Measurements from ENCODE around the gene TMEM131. TPM values are rescaled to one million over a fixed set of nuclear protein-coding genes. Genes with fewer than 3 reads are reported as not detected.

The TMEM131 gene
- total and polyA plus RNA-seq, 11 donors, result 9.3 to 38.3 (median 31.2) TPM

GRCh38 chr2:97819754-97820153, 176.0 kb downstream of the TMEM131 start:
- DNase-seq (no peak), ATAC-seq (no peak)
- no peak overlapping the region for H3K4me3 ChIP-seq
- TF ChIP-seq POLR2A (IDR thresholded peaks at IDR 0.05) (no peak), CTCF (IDR thresholded peaks at IDR 0.05) (no peak)
- H3K36me3 ChIP-seq, result peaks cover 0 to 65% (median 40%) of the 10 kb centered on the region in 9 donors
- H3K27ac ChIP-seq, result no peak overlapping the region
- no peaks in the 10 kb centered on the region for H3K27me3 ChIP-seq
- H3K4me1 ChIP-seq, result no peaks in the 10 kb centered on the region
- WGBS, 4 donors, result 74 to 82% (median 77%) methylated on average over 6 of the region's 6 CpGs
- intact Hi-C loops (cut with DNase I), result no loop called here
- no peaks in the 10 kb centered on the region for H3K9me3 ChIP-seq

GRCh38 chr2:97816411-97816810, 179.3 kb downstream of the TMEM131 start:
- no peak for TF ChIP-seq POLR2A (IDR thresholded peaks at IDR 0.05)
- Histone ChIP-seq H3K4me3 (no peak overlapping the region), H3K27me3 (no peaks in the 10 kb centered on the region), H3K36me3 (peaks cover 0 to 94% (median 70%) of the 10 kb centered on the region in 9 donors), H3K4me1 (no peaks in the 10 kb centered on the region), H3K27ac (no peak overlapping the region), H3K9me3 (no peaks in the 10 kb centered on the region)
- 96 to 100% (median 98%) methylated on average over 2 of the region's 2 CpGs for WGBS, 4 donors
- intact Hi-C loops (cut with DNase I), result no loop called here
- DNase-seq (no peak), ATAC-seq (no peak)

- Histone ChIP-seq H3K27me3 (no peaks in the 10 kb centered on the region), H3K9me3 (no peaks in the 10 kb centered on the region), H3K27ac (no peak overlapping the region), H3K4me1 (no peaks in the 10 kb centered on the region), H3K4me3 (no peak overlapping the region), H3K36me3 (peaks cover 0 to 97% (median 76%) of the 10 kb centered on the region in 9 donors)
- 91 to 94% (median 92%) methylated on average over 7 of the region's 7 CpGs for WGBS, 4 donors
- TF ChIP-seq CTCF (IDR thresholded peaks at IDR 0.05) (no peak), POLR2A (IDR thresholded peaks at IDR 0.05) (no peak)
- no peak for ATAC-seq
- intact Hi-C loops (cut with DNase I), result no loop called here
- DNase-seq, result no peak
Observed at GRCh38 chr2:97812931-97813330, 182.8 kb downstream of the TMEM131 start.

GRCh38 chr2:97808816-97809215, 186.9 kb downstream of the TMEM131 start:
- ATAC-seq (no peak), DNase-seq (no peak)
- no peaks in the 10 kb centered on the region for H3K9me3 ChIP-seq
- peaks cover 0 to 85% (median 82%) of the 10 kb centered on the region in 9 donors for H3K36me3 ChIP-seq
- no peak overlapping the region for H3K27ac ChIP-seq
- peaks cover 0 to 8% (median 5%) of the 10 kb centered on the region in 12 donors for H3K4me1 ChIP-seq
- WGBS, 4 donors, result 82 to 90% (median 84%) methylated on average over 4 of the region's 4 CpGs
- TF ChIP-seq CTCF (IDR thresholded peaks at IDR 0.05) (no peak), POLR2A (IDR thresholded peaks at IDR 0.05) (no peak)
- intact Hi-C loops (cut with DNase I), result loop anchor here (5.0 to 10.0 kb wide), 12 partner anchors 186 to 578 kb away; partner anchors contain the start of gene TMEM131 (in 7 of the 10)
- no peaks in the 10 kb centered on the region for H3K27me3 ChIP-seq
- no peak overlapping the region for H3K4me3 ChIP-seq

All from heart left ventricle (tissue), 16 donors.